GM18909 (cell line): Measurements from ENCODE around the gene IL31RA.
"Not testable (repeated sequence)": the region's sequence is repeated elsewhere in the genome, so short reads cannot be mapped to it uniquely, and the experiment has no call there.

Experiments
- ATAC-seq: cut with Tn5 transposase; IDR thresholded peaks from one replicate; pipeline ENCODE4 v1.9.1; 2021; ENCODE audit warnings: mild to moderate bottlenecking; ENCODE audit not compliant: unreplicated experiment, poor library complexity

The IL31RA gene

DNA sequence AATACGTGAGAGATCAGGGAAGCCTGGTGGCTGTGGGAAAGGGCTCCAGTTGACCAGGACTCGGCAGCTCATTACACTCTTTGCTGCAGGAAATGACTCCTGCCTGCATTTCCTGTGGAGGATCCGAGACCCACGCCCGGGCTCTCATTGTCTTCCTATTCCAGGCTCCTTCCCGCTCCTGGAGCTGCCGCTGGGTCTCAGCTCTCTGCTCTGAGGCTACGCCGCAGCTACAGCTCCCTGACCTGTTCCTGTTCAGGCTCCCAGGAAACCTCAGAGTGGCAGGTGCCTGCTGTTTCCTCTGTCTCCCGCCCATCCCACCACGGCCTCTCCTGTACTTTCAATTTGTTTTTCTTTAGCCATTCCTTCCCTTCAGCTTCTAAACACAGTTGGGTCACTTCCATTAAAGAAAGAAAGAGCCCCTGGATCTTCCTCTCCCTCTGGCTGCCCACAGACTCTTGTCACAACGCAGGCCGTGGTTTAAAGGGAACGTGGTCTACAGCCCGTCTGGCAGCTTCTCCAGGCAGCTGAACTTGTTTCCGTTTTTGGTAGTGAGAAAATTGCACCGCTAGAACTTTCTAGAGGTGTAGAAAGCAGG, 72.1 kb downstream of the IL31RA start:
- no peak for ATAC-seq

DNA sequence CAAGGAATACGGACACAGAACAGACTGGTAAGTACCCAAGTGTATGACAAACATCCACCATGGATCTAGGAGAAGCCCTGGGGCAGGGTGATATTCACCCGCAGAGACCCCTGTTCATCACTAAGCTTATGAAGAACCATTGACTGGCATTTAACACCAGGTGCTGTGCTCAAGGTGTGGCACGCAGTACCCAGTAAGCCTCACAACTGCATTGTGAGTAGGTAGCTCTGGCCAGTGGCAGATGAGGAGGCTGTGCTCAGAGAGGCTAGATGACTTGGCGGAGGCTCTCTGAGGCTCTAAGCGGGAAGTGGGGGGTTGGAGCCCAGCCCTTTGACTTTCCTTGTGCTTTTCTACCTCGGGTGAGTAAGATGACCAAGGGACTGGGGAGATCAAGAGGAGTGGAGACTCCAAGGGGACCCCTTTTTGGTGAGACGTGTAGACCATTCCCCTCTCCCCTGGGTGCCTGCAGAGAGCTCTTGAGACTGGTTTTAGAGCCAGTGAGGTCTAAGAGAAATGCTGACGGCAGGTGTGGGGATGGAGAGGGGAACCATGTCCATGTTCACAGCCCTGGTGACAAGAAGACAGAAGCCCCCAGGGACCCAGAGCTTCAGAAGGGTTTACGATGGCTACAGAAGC, 72.8 kb downstream of the IL31RA start:
- ATAC-seq = no peak

DNA sequence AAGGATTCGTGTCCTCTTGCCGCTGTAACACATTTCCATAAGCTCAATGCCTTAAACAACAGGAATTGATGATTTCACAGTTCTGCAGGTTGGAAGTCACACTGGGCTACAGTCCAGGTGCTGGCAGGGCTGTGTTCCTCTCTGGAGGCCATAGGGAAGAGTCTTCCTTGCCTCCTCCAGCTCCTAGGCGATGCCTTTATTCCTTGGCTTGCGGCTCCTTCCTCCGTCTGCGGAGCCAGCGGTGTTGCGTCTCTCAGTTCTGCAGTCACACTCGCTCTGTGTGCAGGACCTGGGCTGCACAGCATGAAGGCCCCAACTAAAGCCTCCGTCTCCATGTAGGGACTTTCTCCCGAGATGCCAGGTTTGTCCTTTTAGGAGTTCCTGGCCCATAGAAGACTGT, 73.6 kb downstream of the IL31RA start:
- no peak for ATAC-seq

DNA sequence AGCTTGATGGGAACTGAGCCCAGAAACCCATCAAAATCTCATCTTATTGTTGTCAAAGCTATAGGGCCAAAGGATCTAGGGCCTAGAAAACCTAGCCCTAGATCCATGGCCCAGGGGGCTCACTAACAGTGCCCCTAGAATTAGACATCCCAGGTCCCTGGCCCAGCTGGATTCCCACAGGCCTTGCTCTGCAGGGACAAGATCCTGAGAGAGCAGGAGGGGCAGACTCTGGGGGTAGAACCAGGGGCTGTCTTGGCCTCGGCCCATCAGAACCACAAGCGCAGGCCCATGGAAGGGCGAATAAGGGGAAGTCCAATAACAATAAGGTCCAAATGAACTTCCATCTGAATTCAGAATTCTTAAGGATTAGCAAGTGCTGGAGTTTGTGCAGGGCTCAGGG, 74.0 kb downstream of the IL31RA start:
- ATAC-seq = no peak

DNA sequence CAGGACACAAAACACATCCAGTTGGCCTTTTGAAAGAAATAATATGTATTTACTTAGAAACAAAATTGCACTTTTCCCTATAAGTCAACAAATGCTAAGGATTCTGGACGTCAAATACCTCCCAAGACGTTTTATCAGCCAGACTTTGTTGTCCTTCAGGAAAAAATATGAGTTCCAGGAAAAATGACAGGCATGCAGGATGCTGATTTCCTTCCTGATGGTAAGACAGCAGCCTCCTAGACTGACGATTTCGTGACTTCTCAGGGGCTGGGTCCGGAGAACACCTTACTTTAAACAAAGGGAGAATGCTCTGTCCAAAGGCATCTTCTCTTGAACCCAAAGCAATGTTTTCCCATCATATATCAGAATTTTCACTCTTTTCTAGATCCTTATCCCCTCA, 74.6 kb downstream of the IL31RA start:
- no peak for ATAC-seq

DNA sequence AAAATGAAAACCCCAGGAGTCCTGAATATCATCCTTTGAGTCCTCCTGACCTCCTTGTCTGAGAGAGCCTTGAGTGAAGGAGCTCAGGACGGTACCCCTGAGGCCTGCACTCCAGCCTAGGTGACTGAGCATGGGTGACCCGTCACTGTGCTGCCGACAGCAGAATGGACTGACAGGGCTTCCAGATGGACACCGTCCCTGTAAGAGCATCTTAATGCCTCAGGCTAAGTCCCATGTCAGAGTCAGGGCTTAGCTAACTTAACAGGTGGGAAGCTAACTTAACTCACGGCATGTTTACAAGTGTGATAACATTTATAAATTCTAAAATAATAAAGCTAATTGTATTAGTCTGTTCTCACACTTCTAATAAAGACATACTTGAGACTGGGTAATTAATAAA, 75.3 kb downstream of the IL31RA start:
- no peak for ATAC-seq

DNA sequence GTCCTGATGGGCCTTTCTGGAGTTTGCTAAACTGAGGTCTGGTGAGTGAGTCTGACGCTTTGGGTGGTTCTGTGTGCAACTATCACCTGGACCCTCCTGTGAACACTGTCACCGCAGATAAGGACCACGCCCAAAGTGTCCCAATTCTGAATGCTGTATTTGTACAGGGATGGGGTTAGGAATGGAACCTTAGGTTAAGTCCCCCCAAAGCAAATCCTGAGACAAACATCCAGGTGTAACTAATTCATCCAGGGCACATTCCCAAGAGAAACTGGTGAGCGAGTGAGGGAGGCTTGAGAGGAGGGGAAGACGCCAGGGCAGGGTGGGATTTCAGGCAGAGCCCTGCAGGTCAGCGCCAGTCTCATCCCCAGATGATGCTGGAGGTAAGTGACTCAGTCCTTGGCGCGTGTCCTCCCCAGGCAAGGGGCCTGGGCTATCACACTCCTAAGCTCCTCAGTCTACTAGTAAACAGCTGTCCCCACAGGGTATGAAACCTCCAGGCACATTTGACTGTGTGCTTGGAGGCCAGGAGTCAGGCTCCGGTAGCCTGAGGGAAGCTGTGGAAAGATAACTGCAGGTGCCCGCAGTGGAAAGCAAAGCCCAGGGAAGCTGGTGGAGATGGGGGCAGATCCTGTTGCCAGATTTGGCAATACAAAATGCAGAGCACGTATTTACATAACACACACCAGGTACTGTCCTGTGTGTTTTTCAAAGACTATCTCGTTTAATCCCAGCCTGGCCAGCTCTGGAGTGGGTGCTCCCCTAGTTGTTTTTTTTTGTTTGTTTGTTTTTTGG, 76.9 kb downstream of the IL31RA start:
- no peak for ATAC-seq

DNA sequence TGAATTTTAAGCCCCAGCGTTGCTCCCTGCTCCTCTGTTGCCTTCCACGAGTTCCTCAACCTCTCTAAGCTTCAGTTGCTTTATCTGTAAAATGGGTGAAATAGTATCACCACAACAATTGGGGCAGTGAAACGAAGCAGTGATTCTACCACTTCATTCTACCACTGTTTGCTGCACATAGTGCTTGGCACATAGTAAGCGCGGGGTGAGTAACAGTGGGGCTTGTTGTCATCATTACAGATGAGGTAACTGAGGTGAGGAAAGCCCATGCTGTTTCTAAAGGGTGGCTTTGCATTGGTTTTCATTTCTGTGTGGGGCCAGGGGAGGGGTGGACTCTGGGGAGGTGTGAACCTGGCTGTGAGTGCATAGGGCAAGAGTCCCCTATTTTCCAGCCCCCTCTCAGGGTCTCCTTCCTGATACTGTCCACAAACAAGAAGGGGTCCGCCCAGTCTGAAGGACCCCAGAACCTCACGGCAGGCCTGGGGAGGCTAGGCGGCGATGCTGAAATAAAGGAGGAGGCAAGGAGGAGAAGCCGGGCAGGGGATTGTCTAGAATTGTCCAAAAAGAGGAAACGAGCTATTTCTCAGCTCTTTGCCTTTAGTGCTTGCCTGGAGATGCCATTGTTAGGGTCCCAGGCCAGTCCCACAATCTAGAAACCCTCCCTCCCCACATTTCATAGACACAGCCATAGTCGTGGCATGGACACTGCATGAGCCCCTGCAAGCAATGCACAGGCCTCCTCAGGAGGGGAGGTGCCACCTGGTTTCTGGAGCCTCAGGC, 78.1 kb downstream of the IL31RA start:
- ATAC-seq = no peak

DNA sequence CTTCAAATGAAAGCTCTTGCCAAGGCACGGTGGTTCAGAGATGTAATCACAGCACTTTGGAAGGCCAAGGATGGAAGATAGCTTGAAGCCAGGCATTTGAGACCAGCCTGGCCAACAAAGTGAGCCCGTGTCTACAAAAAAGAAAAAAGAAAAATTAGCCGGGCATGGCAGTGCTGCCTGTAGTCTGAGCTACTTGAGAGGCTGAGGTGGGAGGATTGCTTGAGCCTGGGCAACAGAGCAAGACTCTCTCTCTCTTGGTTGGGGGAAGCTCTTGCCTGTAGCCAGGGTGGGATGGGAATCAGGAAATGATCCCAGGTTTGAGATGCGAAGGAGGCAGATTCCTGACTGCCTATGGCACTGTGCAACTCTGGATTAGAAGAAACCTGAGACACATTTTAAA, 81.5 kb downstream of the IL31RA start:
- ATAC-seq = no peak

DNA sequence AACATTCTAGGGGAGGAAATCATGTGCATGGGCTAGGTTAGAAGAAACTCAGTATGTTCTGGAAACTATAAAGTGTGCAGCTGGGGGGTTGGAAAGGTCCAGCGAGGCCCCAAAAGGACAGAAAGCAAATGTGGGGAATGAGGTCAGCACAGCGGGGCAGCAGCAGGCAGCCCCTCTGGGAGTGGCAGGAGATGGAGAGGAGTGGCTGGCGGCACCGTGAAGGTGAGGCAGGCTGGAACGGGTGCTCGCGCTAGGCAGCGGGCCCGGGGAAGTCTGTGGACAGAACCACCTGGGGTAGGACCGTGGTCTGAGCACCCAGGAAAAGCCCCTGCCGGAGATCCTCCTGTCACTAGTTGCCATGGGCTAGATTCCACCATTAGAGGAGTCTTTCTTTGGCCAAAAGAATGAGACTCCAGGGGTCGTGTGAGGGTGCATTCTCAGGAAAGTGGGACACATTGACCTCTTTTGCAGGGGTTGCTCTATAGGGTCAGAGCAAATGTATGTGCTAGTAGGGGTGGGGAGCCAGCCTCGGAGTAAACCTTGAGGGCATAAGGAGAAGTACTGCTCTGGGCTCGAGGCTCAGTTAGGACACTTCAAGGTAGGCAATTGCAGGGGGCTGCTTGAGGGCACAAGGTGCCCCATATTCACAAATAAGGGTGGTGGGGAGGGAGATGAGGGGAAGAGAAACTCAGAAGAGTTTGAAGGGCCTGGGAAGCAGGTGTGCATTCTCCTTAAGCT, 82.4 kb downstream of the IL31RA start:
- ATAC-seq = no peak

DNA sequence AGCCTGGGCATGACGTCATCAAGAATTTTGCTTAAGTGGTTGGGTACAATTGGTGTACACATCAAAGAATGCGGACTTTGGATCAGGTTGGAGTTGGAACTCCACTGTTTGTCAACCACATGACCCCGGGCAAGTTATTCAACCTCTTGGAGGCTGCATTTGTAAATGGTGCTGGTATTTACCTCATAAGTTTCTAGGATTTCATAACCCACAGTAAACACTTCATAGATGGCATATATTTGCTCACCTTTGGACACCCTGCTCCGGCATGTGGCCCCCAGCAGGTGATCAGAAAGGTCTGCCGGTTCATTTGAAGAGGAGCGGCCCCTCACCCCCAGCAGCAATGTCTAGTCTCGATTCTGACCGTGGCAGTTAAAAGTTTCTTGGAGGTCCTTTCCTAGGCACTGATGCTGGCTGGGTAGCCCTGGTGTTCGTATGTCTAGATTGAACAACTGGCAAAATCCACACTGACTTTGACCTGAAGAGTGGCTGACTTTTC, 83.0 kb downstream of the IL31RA start:
- no peak for ATAC-seq

DNA sequence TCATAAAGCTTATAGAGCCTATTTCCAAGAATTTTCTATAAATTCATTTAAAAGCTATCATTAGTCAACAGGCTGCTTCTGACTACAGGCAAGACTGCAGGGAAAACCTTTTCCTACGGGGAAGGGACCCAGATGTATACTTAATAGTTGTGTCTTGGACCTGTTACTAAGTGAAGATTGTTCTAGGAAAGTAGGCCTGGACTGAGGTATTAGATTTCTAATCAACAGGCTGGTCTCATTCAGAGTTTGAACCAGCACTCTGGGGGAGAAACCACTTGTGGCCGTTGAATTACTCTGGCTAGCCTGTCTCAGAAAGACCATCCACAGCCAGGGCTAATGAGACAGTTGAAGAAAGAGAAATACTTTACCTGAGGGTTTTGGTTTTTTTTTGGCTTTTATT, 83.6 kb downstream of the IL31RA start:
- no peak for ATAC-seq

DNA sequence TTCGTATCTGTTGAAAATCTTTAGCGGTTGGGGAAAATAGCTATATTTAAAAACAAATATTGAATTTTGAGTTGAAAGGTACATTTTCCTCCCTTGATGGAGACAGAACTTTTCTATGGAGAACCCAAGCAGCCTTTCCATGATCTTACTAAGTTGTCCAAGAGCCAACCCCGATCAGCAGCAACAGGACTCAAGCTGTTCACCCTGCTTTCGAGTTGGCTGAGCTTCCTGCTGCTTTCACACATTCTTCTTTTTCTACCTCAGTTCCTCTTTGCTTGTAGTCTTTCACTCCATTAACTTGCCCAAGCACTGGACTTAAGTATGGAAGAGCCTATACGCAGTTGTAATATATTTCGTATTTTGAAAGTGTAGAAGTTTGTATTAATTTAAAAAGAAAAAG, 84.2 kb downstream of the IL31RA start:
- no peak for ATAC-seq

DNA sequence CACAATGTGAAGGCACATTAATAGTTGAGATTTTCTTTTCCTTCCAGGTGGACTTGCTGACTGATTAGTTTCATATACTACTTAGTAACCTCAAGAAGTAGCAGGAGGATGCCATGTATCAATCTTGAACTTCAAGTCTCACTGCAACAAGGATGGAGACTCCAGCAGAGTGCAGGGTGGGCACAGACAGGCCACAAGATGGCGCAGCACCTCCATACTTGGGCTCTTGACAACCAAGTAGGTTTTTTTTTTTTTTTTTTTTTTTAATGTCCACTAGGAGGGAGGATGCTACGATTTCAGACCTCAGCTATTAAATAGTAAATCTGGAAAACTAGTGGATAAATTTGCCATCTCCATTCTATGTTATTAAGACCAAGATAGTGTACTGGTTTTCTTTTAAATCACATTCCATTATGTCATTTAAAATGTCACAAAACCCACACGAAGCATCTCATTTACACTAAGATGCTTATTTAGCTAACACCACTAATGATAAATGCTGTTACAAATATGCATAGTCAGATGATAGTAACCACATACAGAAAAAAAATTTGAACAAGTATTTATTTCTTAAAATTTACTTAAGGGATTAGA, 85.0 kb downstream of the IL31RA start:
- peak; percentile 76 for ATAC-seq

DNA sequence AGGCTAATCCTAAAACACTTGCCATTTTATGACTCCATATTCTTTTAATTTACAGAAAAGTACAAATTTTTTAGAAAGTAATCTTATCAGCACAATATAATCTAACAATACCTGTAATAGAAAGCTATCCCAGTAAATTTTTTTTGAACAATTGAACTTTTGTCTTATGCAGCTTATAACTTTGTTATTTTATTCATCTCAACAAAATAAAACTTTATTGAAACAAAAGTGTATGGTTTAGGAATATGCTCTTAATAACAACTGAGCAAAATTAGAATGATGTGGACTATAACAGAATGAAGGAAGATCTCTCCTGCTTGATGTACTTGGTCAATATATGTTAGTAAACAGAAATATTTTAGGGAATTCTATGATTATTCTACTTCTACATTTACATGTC, 86.4 kb downstream of the IL31RA start:
- not testable (repeated sequence) for ATAC-seq

DNA sequence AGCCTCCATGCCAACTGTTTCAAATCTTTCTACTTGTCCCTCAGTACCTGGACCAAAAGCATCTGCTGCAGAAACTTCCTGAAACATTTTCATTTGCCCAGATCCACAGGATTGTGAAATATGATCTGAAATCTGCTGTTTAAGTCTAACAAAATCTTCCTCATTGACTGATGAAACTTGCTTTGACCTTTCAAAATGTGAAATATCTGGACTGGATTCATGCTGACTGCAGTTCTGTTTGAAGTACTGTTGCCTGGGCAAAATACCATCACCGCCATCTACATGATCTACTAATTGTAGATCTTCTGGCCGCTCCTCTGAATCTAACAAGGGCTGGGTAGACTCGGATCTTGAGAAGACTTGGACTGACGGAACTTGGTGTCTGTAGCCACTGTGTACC, 90.0 kb downstream of the IL31RA start:
- not testable (repeated sequence) for ATAC-seq

DNA sequence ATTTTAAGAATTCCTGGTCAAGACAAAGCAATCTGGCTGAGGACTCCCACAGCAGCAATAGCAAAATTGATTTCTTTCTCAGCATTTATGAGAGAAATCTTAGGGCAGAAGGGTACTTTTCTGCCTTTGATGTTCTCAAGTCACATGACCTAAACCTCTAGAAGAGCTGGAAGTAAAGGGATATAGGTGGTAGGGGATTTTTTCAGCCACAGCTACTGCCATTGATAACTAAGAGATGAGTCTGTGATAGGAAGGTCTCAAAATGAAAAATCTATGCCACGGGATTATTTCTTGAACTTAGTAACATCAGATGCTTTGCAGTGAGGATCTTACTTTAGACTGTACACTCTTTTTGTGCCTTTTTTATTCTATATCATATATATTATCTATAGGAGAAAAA, 108.1 kb downstream of the IL31RA start:
- no peak for ATAC-seq

DNA sequence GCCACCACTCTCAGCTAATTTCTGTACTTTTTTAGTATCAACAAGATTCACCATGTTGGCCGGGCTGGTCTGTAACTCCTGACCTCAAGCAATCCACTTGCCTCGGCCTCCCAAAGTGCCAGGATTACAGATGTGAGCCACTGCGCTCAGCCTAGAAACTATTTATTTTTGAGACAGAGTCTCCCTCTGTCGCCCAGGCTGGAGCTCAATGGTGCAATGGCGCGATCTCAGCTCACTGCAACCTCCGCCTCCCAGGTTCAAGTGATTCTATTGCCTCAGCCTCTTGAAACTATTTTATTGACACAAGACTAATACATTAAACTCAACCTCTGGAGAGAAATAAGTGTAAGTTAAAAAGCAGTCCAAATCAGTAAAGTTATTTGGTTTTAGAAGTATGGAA, 109.6 kb downstream of the IL31RA start:
- no peak for ATAC-seq

DNA sequence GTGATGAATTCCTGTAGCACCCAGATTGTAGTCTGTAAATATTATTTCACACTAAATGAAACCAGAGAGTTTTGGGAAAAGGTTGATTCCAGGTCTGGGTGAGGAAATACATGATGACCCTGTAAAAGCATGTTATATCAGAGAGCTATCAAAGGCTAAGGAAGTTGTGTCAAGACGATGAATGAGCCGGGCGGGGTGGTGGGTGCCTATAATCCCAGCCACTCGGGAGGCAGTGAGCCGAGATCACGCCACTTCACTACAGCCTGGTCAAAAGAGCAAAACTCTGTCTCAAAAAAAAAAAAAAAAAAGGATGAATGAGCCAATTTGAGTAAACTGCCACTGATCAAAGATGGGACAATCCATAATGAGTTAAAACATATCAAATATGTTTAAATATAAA, 114.4 kb downstream of the IL31RA start:
- no peak for ATAC-seq

DNA sequence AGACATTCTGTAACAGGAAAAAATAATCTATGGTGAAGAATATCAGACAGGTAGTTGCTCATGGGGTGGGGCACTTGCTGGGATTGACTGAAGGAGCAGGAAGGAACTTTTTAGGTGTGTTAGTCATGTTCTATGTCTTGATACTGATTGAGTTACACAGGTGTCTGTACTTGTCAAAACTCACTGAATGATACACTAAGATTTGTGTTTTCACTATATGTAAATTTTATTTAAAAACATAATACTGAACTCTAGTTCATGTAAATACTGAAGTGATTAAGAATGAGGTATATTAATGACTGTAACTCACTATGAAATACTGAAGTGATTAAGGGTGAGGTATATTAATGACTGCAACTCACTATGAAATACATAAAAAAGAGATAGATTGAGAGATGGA, 115.1 kb downstream of the IL31RA start:
- no peak for ATAC-seq
